ENCODE measurements around the gene WBP2.

DNA sequence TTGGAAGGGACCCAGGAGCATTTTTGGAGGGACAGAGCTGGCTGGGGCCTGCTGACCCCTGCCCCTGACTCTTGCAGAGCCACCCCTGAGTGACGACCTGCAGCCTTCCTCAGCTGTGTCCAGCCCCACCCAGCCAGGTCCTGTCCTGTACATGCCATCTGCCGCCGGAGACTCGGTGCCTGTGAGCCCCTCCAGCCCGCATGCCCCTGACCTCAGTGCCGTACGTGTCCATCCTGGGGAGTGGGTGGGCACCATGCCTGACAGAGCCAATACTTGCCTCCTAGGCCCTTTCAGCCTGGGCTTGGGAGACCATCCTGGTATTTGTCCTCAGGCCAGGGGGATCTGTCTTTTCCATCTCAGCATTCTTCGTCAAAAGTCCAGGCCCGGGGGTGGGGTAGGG lies 38.4 kb downstream of the WBP2 start:
- TF ChIP-seq CTCF (IDR thresholded peaks at IDR 0.05) = no peak
- TF ChIP-seq POLR2A (IDR thresholded peaks at IDR 0.05) = no peak

Measured in breast epithelium (tissue), 3 donors.